HL-60 (cell line): ENCODE data around the gene MBTPS1.

Experiments used
- SPI1 ChIP-seq: IDR thresholded peaks from 2 replicates; pipeline ENCODE4 v1.6.1; 2012; ENCODE audit warnings: low read depth, mild to moderate bottlenecking, borderline replicate concordance
- TF ChIP-seq, protein P1 (sequence below): IDR thresholded peaks from one replicate; pipeline ENCODE4 v1.5.1; 2011; ENCODE audit warnings: low read length, control low read depth, inconsistent platforms; ENCODE audit not compliant: insufficient read depth

DNA sequence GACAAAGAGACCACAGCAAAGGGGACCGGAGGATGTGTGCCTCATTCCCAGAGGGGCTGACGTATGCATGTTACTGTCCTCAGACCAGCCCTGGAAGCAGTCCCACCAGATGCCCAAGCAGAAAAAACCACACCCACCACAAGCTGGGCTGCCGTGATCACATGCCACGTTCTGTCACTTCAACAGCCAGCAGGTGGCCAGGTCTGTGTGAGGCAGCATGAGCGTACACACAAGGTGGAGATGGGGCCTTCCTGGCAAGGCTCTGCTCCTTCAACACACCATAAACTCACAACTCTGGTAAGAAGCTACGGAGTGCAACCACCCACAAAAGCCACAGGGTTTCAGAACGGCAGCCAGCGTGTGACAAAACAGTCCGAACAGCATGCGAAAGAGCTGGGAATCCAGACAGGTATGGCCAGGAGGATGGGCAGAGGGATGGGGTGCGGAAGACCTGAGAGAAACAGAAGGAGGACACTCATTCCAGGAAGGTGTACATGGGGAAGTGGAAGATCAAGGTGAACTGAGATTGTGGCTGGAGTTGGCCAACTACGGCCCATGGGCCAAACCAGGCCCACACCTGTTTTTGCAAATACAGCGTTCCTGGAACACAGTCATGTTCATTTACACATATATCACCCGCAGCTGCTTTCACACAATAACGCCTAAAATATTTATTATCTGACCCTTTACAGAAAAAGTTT lies 27.9 kb downstream of the MBTPS1 start:
- TF ChIP-seq, protein P1, sequence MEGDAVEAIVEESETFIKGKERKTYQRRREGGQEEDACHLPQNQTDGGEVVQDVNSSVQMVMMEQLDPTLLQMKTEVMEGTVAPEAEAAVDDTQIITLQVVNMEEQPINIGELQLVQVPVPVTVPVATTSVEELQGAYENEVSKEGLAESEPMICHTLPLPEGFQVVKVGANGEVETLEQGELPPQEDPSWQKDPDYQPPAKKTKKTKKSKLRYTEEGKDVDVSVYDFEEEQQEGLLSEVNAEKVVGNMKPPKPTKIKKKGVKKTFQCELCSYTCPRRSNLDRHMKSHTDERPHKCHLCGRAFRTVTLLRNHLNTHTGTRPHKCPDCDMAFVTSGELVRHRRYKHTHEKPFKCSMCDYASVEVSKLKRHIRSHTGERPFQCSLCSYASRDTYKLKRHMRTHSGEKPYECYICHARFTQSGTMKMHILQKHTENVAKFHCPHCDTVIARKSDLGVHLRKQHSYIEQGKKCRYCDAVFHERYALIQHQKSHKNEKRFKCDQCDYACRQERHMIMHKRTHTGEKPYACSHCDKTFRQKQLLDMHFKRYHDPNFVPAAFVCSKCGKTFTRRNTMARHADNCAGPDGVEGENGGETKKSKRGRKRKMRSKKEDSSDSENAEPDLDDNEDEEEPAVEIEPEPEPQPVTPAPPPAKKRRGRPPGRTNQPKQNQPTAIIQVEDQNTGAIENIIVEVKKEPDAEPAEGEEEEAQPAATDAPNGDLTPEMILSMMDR: no peak
- TF ChIP-seq SPI1: no peak
